ENCODE results near the gene VKORC1. TPM values are rescaled to one million over a fixed set of nuclear protein-coding genes. Genes with fewer than 3 reads are reported as not detected.

VKORC1 gene
- total RNA-seq, 1 donor from 2014 or later = 139 TPM

DNA sequence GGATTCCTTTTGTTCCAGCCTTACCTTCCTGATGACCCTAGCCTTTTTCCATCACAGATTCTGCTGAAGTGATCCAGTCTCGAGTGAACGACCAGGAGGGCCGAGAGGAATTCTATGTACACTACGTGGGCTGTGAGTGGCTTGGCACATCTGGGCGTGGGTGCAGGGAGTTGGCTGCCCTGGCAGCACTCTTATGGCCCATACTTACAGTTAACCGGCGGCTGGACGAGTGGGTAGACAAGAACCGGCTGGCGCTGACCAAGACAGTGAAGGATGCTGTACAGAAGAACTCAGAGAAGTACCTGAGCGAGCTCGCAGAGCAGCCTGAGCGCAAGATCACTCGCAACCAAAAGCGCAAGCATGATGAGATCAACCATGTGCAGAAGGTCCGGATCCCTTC lies 25.5 kb upstream of the VKORC1 start:
- TF ChIP-seq, protein P1, sequence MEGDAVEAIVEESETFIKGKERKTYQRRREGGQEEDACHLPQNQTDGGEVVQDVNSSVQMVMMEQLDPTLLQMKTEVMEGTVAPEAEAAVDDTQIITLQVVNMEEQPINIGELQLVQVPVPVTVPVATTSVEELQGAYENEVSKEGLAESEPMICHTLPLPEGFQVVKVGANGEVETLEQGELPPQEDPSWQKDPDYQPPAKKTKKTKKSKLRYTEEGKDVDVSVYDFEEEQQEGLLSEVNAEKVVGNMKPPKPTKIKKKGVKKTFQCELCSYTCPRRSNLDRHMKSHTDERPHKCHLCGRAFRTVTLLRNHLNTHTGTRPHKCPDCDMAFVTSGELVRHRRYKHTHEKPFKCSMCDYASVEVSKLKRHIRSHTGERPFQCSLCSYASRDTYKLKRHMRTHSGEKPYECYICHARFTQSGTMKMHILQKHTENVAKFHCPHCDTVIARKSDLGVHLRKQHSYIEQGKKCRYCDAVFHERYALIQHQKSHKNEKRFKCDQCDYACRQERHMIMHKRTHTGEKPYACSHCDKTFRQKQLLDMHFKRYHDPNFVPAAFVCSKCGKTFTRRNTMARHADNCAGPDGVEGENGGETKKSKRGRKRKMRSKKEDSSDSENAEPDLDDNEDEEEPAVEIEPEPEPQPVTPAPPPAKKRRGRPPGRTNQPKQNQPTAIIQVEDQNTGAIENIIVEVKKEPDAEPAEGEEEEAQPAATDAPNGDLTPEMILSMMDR (IDR thresholded peaks at IDR 0.05; ENCODE audit: insufficient read depth, low read length, poor library complexity, severe bottlenecking) = no peak
- H3K36me3 ChIP-seq (ENCODE audit: control insufficient read depth, insufficient read depth, low read length) = peaks cover 1% of the 10 kb centered on the region
- DNase-seq (ENCODE audit: low read depth) = no peak
- H3K4me3 ChIP-seq (ENCODE audit: low read depth, low read length) = no peak overlapping the region
- H3K27me3 ChIP-seq (ENCODE audit: control insufficient read depth, insufficient read depth, low read length) = no peaks in the 10 kb centered on the region

DNA sequence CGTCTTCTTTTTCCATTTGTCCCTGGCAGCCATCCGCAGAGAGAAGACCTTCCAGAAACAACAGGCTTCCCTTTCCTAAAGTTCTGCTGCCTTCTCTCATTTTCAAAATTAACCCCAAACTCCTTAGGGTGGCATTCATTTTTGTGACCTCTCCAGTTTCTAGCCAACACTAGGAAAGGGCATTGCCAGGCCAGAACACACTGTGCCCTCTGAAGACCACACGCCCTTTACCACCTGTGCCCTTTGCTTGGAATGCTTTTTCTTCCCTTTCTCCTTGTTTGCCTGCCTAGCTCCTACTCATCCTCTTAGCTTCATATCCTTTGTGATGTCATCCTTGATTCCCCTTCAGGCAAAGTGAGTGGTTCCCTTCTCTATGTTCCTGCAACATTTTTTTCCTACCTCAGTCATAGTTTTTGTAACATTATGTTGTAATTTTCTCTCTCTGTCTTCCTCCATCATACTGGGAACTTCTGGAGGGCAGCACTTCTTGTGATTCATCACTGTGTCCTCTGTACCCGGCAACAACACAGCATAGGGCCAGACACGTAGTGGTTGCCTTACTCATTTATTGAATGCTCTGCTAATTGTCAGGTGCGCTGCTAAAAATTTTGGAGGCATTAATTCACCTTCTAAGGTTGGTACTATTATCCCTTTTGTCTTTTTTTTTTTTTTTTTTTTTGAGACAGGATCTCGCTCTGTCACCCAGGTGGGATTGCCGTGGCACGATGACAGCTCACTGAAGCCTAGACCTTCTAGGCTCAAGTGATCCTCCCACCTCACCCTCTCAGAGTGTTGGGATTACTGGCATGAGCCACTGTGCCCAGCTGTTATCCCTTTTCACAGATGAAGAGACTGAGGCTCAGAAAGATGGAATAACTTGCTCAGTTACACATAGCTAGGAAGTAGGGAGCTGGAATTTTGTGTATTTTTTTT lies 23.9 kb upstream of the VKORC1 start:
- Histone ChIP-seq H3K4me3 (ENCODE audit: low read depth, low read length) (peak overlapping the region; percentile 48), H3K27me3 (ENCODE audit: control insufficient read depth, insufficient read depth, low read length) (no peaks in the 10 kb centered on the region), H3K36me3 (ENCODE audit: control insufficient read depth, insufficient read depth, low read length) (peaks cover 1% of the 10 kb centered on the region)
- TF ChIP-seq, protein P1 (IDR thresholded peaks at IDR 0.05; ENCODE audit: insufficient read depth, low read length, poor library complexity, severe bottlenecking) = no peak
- no peak for DNase-seq (ENCODE audit: low read depth)

DNA sequence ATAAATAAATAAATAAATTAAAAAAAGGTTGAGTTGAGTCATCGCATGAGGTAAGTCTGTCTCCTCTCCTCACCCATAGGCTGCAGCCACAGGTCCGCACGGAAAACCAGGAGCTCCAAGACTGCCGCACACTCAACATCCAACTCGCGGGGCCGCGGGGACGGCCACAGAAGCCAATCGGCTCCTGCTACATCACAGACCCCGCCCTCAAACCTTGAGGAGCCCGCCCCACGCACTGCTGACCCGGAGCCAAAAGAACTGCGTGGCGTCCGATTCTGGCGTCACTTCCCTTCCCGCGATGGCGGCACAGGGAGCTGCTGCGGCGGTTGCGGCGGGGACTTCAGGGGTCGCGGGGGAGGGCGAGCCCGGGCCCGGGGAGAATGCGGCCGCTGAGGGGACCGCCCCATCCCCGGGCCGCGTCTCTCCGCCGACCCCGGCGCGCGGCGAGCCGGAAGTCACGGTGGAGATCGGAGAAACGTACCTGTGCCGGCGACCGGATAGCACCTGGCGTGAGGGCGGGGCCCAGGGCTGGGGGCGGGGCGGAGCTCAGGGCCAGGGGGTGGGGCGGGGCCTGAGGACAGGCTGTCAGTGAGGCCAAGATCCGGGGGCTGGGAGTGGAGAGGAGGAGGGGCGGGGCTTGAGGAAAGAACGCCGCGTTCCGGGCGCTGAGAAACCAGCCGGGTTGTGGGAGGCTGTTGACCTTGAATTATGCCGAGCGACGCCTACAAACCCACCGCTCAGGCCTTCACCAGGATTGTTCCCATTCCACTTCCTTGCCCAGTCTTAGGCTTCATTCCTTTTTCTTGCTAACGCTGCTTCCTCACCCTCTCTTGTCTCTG lies 23.0 kb upstream of the VKORC1 start, which contains the start of gene KAT8:
Gene KAT8, plus strand, starts transcription at position 281 of the 839 bp plus-strand sequence. Its CDS starts 18 bp downstream, at position 299.
- Histone ChIP-seq H3K27me3 (ENCODE audit: control insufficient read depth, insufficient read depth, low read length) (no peaks in the 10 kb centered on the region), H3K36me3 (ENCODE audit: control insufficient read depth, insufficient read depth, low read length) (peaks cover 1% of the 10 kb centered on the region), H3K4me3 (ENCODE audit: low read depth, low read length) (peak within 1 kb of the TSS; percentile 48)
- TF ChIP-seq, protein P1 (IDR thresholded peaks at IDR 0.05; ENCODE audit: insufficient read depth, low read length, poor library complexity, severe bottlenecking) = no peak
- peak; percentile 96 for DNase-seq (ENCODE audit: low read depth)

DNA sequence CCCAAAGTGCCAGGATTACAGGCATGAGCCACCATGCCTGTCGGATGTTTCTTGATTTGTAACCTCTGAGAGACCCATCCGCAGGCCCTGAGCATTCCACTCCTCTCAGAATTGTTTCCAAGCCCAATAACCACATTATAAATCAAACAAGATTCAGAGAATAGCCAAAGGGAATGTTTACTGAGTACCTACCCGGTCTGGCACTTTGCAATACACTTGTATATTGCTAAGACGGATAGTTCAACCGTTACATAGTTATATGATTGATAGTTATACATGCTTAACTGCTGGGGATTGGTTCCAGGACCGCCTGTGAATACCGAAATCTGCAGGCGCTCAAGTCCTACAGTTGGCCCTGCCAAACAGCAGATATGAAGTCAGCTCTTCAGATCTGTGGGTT lies 19.9 kb upstream of the VKORC1 start:
- Histone ChIP-seq H3K27me3 (ENCODE audit: control insufficient read depth, insufficient read depth, low read length) (no peaks in the 10 kb centered on the region), H3K36me3 (ENCODE audit: control insufficient read depth, insufficient read depth, low read length) (peaks cover 2% of the 10 kb centered on the region), H3K4me3 (ENCODE audit: low read depth, low read length) (no peak overlapping the region)
- DNase-seq (ENCODE audit: low read depth) = no peak
- TF ChIP-seq, protein P1 (IDR thresholded peaks at IDR 0.05; ENCODE audit: insufficient read depth, low read length, poor library complexity, severe bottlenecking) = no peak

DNA sequence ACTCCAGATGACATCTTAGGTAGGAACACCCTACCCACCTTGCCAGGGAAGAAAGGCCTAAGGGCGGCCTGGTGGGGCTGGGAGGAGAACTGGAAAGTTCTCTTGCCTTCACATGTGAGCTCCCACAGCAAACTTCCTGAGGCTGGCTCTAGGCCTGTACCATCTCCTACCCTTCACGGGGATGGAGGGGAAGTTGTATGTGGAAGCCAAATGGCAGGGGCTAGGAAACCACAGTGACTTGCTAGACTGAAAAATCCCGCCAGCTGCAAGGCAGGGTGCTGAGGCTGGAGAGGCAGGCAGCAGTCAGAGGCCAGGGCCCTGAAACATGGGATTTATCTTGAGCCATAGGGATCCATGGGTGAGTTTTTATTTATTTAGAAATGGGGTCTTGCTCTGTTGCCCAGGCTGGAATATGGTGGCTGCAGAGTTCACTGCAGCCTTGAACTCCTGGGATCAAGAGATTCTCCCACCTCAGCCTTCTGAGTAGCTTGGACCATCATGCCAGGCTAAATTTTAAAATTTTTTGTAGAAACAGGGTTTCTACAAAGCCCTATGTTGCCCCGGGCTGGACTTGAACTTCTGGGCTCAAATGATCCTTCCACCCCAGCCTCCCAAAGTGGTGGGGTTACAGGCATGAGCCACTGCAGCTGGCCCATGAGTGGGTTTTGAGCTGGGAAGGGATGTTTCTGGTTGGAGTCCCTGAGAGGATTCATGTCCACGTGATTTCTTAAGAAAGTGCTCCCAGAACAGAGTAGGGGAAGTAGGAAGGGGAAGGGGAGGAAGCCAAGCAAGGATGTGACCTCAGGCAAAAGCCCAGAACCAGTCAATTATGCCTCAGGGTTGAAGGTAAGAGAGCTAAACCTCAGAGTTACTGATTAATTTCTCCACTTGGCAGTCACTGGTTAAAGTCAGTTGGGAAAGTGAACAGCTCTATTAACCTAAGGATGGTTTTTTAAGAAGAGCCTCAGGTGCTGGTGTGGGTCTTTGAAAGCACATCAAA lies 18.8 kb upstream of the VKORC1 start:
- TF ChIP-seq, protein P1 (IDR thresholded peaks at IDR 0.05; ENCODE audit: insufficient read depth, low read length, poor library complexity, severe bottlenecking) = no peak
- no peak overlapping the region for H3K4me3 ChIP-seq (ENCODE audit: low read depth, low read length)
- peaks cover 2% of the 10 kb centered on the region for H3K36me3 ChIP-seq (ENCODE audit: control insufficient read depth, insufficient read depth, low read length)
- H3K27me3 ChIP-seq (ENCODE audit: control insufficient read depth, insufficient read depth, low read length) = no peaks in the 10 kb centered on the region
- peak; percentile 79 for DNase-seq (ENCODE audit: low read depth)
